WERI-Rb-1 (cell line): ENCODE results near the gene CFAP92.

ENCODE experiments used
- DNase-seq: peaks from one replicate; pipeline ENCODE4 v3.0.0-alpha.2; 2020
- H3K27ac ChIP-seq: fragments of 250-450 bp; sonication (Bioruptor Pico); 2 replicates; pipeline ENCODE4 v1.5.1; 2020; ENCODE audit warnings: mild to moderate bottlenecking, moderate library complexity
- H3K27me3 ChIP-seq: fragments of 250-450 bp; sonication (Bioruptor Pico); 2 replicates; pipeline ENCODE4 v1.5.1; 2021; ENCODE audit warnings: mild to moderate bottlenecking, low read depth, moderate library complexity; ENCODE audit not compliant: insufficient read depth, severe bottlenecking
- H3K36me3 ChIP-seq: fragments of 250-450 bp; sonication (Bioruptor Pico); 2 replicates; pipeline ENCODE4 v1.5.1; 2020; ENCODE audit warnings: mild to moderate bottlenecking, moderate library complexity
- H3K4me3 ChIP-seq: 2 replicates; pipeline ENCODE4 v1.5.1; 2011; ENCODE audit warnings: low read depth, mild to moderate bottlenecking, control low read depth, low read length
- H3K9me3 ChIP-seq: fragments of 250-450 bp; sonication (Bioruptor Pico); 2 replicates; pipeline ENCODE4 v1.5.1; 2021; ENCODE audit warnings: mild to moderate bottlenecking, moderate library complexity; ENCODE audit not compliant: severe bottlenecking
- TF ChIP-seq, protein P1 (sequence below): IDR thresholded peaks from 2 replicates; pipeline ENCODE4 v1.5.1; 2011; ENCODE audit warnings: low read depth, mild to moderate bottlenecking, control low read depth, inconsistent platforms, low read length

The CFAP92 gene

DNA sequence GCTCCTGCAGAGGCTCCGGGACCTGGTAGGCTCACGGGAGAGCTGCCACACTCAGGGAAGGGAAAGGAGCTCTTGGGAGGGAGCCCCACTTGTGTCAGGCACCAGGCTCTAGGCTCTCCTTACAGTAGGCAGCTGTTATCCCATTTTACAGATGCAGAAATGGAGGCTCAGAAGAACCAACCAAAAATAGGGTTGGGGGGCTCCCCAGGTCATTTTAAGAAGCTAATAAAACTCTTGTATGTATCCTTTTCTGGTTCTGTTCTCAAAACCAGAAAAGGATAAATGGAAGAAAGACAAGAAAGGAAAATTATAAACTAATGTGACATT lies 43.2 kb upstream of the CFAP92 start:
- H3K36me3 ChIP-seq: no peaks in the 10 kb centered on the region
- DNase-seq: no peak
- no peak overlapping the region for H3K27ac ChIP-seq
- H3K4me3 ChIP-seq: no peak overlapping the region
- no peaks in the 10 kb centered on the region for H3K9me3 ChIP-seq
- H3K27me3 ChIP-seq: no peaks in the 10 kb centered on the region
- TF ChIP-seq, protein P1, sequence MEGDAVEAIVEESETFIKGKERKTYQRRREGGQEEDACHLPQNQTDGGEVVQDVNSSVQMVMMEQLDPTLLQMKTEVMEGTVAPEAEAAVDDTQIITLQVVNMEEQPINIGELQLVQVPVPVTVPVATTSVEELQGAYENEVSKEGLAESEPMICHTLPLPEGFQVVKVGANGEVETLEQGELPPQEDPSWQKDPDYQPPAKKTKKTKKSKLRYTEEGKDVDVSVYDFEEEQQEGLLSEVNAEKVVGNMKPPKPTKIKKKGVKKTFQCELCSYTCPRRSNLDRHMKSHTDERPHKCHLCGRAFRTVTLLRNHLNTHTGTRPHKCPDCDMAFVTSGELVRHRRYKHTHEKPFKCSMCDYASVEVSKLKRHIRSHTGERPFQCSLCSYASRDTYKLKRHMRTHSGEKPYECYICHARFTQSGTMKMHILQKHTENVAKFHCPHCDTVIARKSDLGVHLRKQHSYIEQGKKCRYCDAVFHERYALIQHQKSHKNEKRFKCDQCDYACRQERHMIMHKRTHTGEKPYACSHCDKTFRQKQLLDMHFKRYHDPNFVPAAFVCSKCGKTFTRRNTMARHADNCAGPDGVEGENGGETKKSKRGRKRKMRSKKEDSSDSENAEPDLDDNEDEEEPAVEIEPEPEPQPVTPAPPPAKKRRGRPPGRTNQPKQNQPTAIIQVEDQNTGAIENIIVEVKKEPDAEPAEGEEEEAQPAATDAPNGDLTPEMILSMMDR: no peak

DNA sequence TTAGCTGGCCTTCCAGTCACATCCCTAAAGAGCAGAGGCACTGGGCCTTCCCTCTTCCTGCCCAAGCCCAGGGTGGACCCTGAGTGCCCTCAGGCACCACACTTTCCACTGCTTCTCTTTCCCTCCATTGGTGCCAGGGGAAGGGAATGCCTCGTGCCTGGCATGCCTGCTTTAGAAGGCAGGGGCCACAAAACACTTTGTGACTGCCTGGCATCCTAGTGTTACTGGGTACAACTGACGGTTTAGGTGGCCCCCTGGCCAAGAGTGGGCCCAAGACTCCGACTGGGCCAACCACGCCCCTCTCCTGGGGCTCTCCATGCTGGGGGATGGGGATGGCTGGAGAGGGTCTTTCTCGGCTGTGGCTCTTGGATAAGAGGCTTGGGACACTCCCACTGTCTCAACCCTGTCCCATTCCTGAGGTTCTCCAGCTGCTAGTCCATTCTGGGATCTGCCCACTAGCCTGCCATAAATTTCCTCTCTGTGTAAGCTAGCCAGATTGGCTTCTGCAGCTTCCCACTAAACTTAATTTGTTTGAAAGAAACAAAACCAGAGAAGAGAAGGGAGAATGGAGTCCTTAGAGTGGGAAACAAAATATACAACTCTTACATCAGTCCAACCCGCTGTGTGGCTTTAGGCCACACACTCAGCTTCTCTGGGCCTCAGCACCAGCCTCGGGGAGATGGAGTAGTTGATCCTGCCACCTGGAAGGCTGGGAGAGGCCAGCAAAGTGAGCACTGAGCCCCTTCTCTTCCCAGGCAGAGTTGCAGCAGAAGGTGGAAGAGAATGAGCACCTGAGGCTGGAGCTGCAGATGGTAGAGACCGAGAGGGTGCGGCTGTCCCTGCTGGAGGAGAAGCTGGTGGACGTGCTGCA lies 42.6 kb upstream of the CFAP92 start:
- H3K9me3 ChIP-seq: no peaks in the 10 kb centered on the region
- TF ChIP-seq, protein P1: no peak
- H3K27ac ChIP-seq: no peak overlapping the region

DNA sequence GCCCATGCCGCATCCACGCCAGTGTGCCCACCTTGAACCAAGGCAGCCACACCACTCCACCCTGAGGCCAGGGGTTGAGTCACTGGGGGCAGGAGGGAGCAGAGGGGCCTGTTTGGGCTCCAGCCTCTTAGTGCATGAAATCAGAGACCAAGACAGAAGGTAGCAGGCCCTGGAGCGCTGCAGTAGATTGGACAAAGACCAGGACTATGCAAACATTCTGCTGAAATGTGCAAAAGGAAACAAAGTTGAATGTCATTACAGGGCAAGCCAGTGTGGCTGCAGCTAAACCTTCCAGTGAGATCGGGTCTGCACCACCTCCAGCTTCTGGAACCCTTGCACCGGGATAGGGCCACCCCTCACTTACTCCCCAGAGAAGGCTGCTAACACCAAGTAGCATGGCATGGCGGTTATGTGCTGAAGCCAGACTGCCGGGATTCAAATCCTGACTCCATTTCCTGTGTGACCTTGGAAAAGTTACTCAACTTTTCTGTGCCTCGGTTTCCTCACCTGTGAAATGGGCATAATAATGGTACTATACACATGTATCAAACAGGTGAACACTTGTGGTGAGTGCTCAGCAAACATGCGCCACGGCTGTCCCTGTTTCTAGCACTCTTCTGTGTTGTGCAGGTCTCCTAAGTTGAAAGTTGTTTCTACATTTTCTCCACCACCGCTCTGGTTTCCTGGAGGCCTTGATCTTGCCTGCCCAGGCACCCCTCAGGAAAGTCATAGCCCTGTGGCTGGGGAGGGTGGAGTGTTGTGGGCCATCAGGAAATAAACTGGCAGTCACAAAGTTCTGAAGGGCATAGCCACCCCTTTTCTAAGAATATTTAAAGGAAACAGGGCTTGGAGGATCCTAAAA lies 41.7 kb upstream of the CFAP92 start:
- TF ChIP-seq, protein P1: no peak
- no peak overlapping the region for H3K4me3 ChIP-seq
- H3K27ac ChIP-seq: no peak overlapping the region
- DNase-seq: no peak
- no peaks in the 10 kb centered on the region for H3K27me3 ChIP-seq
- H3K9me3 ChIP-seq: no peaks in the 10 kb centered on the region
- H3K36me3 ChIP-seq: no peaks in the 10 kb centered on the region

More for the DNA sequence above, 42.6 kb upstream of the CFAP92 start:
- DNase-seq: no peak
- Histone ChIP-seq H3K4me3 (no peak overlapping the region), H3K27me3 (no peaks in the 10 kb centered on the region), H3K36me3 (no peaks in the 10 kb centered on the region)

DNA sequence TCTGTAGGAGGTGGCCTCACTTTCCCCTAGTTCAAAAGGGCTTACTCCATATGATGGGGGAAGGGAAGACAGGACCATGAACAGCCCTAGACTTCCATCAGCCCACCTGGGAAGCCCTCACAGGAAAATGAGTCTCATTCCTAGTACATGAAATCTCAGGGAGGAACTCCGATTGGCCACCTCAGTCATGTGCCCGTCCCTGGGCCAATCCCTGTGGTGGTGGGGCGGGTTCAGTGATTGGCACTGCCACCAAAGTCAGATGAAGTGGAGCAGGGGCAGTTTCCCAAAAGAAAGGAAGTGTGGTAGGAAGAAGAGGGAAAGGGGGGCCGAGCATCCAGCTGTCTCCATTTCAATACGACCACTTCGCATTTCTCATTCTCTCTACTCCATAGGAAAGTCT lies 40.8 kb upstream of the CFAP92 start:
- no peaks in the 10 kb centered on the region for H3K36me3 ChIP-seq
- no peak overlapping the region for H3K4me3 ChIP-seq
- H3K9me3 ChIP-seq: no peaks in the 10 kb centered on the region
- H3K27me3 ChIP-seq: no peaks in the 10 kb centered on the region
- no peak overlapping the region for H3K27ac ChIP-seq
- no peak for DNase-seq
- TF ChIP-seq, protein P1: no peak

DNA sequence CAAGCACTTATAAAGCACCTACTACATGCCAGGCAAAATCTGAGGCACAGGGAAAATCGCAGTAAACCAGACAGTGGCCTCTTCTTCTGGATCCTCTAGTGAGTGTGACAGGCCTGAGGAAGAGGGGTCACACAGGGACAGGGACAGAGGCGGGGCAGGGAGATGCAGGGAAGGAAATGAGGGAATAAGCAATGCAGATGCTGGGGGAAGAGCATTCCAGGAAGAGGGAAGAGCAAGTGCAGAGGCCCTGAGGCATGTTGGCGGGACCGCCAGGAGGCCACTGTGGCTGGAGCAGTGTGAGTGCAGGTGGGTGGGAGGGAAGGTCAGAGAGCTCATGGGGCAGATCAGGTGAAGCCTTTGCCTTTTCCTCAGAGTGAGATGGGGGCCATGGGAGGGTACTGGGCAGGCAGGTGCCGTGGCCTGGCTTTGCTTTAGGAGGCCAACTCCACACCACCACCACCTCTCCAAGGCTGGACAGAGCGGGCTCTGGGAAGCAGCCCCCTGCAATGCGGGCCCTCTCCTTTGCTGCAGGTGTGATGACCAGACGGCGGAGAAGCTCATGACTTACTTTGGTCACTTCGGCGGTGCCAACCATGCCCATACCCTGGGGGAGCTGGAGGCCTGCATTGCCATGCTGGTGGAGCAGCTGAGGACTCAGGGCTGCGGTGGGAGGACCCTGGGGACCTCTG lies 39.9 kb upstream of the CFAP92 start:
- Histone ChIP-seq H3K9me3 (no peaks in the 10 kb centered on the region), H3K27me3 (no peaks in the 10 kb centered on the region), H3K4me3 (no peak overlapping the region), H3K27ac (no peak overlapping the region), H3K36me3 (no peaks in the 10 kb centered on the region)
- no peak for DNase-seq
- TF ChIP-seq, protein P1: no peak
